ENCODE results near the gene SLC25A39.
A peak's percentile ranks its signal among the peaks of the same experiment; 100 is the strongest.

Gene SLC25A39

DNA sequence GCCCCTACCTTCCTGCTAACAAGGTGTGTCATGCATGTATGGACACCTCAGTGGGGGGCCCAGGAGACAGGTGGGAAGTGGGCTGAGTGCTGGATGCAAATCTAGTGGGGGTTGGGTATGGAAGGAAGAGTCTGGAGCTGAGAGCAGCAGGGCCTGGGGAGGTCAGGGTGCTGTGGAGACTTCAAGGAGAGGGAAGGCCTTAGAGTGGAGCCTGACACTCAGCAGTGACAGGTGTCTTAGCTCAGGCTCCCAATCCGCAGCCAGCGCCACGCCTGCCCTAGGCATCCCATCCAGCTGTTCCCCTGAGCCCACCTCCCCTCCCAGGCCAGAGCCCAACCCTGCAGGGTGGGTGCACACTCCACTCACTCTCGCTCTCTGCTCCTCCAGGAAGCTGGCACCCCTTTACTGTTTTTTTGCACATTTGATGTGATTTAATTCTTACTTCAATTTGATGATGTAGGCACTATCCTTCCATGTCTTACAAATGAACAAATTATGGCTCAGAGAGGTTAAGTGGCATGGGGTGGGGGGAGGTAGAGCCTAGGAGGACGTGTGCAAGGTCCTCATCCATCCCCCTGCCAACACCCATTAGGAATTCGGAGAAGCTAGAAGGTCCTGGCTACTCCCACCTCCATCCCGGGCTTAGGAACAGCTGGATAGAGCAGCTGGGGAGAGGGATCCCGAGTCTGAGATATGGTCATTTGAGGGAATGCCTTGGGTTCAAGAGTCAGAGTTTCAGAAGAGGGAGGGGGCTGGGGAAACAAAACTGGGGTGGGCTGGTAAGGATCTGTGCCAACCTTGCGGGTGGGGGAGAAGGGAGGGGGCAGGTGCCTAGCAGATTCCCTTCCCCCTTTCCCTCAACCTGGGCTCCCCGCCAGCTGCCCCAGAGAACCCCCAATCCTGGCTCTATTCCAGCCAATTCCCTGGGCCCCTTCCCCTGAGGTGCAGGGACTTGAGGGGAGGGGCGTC is 37.0 kb upstream of the SLC25A39 start:
- H3K4me1 ChIP-seq (ENCODE audit: control insufficient read depth, insufficient read depth, low read length), result peaks cover 15% of the 10 kb centered on the region
- no peak overlapping the region for H3K27ac ChIP-seq (ENCODE audit: low read length)
- no peaks in the 10 kb centered on the region for H3K9me3 ChIP-seq (ENCODE audit: control insufficient read depth, insufficient read depth, low read length)
- H3K27me3 ChIP-seq (ENCODE audit: control insufficient read depth, insufficient read depth, low read length), result no peaks in the 10 kb centered on the region
- no peak for DNase-seq (ENCODE audit: low read depth, low spot score)
- H3K4me3 ChIP-seq (ENCODE audit: low read length), result no peak overlapping the region
- H3K36me3 ChIP-seq (ENCODE audit: control insufficient read depth, insufficient read depth, low read length), result no peaks in the 10 kb centered on the region
- WGBS (ENCODE audit: insufficient coverage, insufficient read length), result no CpG with 5 or more reads among the region's 11 CpGs

DNA sequence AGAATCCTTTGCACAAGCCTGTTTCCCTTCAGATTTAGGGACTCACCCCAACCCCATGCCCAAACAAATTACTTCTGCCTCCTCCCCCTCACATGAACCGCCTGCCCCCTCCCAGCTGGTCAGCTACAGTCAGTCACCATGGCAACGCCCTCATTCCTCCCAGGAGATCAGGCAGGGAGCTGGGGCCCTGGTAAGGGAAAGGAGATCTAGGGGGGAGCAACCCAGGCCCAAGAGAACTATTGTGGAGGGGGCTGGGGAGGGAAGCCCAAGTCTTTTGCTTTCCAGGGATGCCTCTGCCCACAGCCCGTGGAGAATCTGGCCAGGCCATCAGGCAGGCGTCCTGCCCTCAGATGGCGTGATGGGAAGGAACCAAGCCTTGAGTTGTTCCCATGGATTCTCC is 36.2 kb upstream of the SLC25A39 start:
- DNase-seq (ENCODE audit: low read depth, low spot score), result no peak
- no peaks in the 10 kb centered on the region for H3K9me3 ChIP-seq (ENCODE audit: control insufficient read depth, insufficient read depth, low read length)
- no peak overlapping the region for H3K4me3 ChIP-seq (ENCODE audit: low read length)
- H3K36me3 ChIP-seq (ENCODE audit: control insufficient read depth, insufficient read depth, low read length), result no peaks in the 10 kb centered on the region
- peaks cover 15% of the 10 kb centered on the region for H3K4me1 ChIP-seq (ENCODE audit: control insufficient read depth, insufficient read depth, low read length)
- no peak overlapping the region for H3K27ac ChIP-seq (ENCODE audit: low read length)
- no CpG with 5 or more reads among the region's 5 CpGs for WGBS (ENCODE audit: insufficient coverage, insufficient read length)
- H3K27me3 ChIP-seq (ENCODE audit: control insufficient read depth, insufficient read depth, low read length), result no peaks in the 10 kb centered on the region

DNA sequence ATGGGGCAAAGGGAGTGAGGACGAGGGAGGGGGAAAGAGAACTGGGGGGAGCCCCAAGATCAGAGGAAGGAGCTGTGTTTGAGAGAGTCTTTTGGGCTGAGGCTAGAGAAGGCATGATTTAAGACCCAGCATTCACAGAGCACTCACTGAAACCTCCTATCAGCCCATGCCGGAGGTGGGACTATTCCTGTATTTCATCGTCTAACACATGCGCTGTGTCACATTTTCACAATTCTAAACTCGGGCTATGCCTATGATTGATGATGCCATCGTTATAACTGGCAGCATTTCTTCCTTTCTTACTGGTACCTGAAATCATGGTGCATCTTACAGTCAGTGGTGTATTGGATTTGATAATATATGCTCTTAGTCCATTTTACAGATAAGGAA is 35.5 kb upstream of the SLC25A39 start:
- H3K27me3 ChIP-seq (ENCODE audit: control insufficient read depth, insufficient read depth, low read length), result no peaks in the 10 kb centered on the region
- no peak overlapping the region for H3K27ac ChIP-seq (ENCODE audit: low read length)
- no peak overlapping the region for H3K4me3 ChIP-seq (ENCODE audit: low read length)
- no CpG with 5 or more reads among the region's 6 CpGs for WGBS (ENCODE audit: insufficient coverage, insufficient read length)
- H3K4me1 ChIP-seq (ENCODE audit: control insufficient read depth, insufficient read depth, low read length), result peaks cover 15% of the 10 kb centered on the region
- no peaks in the 10 kb centered on the region for H3K9me3 ChIP-seq (ENCODE audit: control insufficient read depth, insufficient read depth, low read length)
- H3K36me3 ChIP-seq (ENCODE audit: control insufficient read depth, insufficient read depth, low read length), result no peaks in the 10 kb centered on the region; the same call in 1 of the 2 replicates
- DNase-seq (ENCODE audit: low read depth, low spot score), result no peak

DNA sequence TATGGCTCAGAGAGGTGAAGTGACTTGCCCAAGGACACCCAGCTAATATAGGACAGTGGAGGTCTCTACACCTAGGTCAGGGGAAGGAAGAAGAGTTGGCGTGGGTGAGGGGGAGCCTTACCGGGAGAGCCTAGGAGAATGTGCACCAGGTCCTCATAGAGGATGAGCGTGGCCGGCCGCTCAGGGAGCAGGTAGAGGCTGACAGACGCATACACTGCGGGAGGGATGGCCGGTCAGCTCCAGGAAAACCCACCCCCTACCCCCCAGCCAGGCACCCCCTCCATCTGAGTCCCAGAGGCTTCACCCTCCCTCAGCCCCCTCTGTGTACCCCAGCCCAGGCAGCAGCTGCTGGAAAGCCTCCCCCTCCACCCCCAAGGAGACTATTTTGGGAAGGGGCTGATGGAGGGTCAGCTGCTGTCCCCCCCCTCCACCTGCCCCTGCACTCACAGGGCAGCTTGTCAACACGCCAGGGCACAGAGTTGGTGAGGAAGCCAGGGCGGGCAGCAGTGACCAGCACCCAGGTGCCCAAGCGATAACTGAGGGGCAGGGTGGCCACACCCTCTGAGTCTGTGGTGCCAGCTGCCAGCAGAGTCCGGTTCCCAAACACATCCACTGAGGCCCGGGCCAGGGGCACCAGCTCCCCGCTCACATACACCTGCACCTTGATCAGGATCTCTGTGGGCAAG is 35.0 kb upstream of the SLC25A39 start:
- peaks cover 15% of the 10 kb centered on the region for H3K4me1 ChIP-seq (ENCODE audit: control insufficient read depth, insufficient read depth, low read length)
- H3K36me3 ChIP-seq (ENCODE audit: control insufficient read depth, insufficient read depth, low read length), result no peaks in the 10 kb centered on the region; the same call in 1 of the 2 replicates
- H3K27me3 ChIP-seq (ENCODE audit: control insufficient read depth, insufficient read depth, low read length), result no peaks in the 10 kb centered on the region
- H3K4me3 ChIP-seq (ENCODE audit: low read length), result no peak overlapping the region
- WGBS (ENCODE audit: insufficient coverage, insufficient read length), result no CpG with 5 or more reads among the region's 14 CpGs
- H3K9me3 ChIP-seq (ENCODE audit: control insufficient read depth, insufficient read depth, low read length), result no peaks in the 10 kb centered on the region
- DNase-seq (ENCODE audit: low read depth, low spot score), result no peak
- no peak overlapping the region for H3K27ac ChIP-seq (ENCODE audit: low read length)

DNA sequence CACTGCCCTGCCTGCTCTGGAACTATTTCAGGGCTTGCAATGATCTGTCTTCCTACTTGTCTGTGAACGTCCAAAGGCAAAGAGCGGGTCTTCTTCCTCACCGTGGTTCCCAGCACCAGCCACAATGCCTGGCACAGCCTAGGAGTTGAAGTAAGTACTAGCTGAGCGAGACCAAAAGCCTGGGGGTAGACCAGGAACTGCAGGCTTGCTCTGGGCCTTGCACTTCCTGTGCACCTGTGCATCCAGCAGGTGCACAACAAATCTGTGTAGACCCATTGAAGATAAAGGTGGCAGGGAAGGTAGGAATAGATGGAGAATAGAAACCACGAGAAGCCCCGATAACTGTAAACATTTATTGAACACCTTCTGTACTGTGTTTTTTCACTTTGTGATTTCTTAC is 34.4 kb upstream of the SLC25A39 start:
- Histone ChIP-seq H3K9me3 (ENCODE audit: control insufficient read depth, insufficient read depth, low read length) (no peaks in the 10 kb centered on the region), H3K4me3 (ENCODE audit: low read length) (no peak overlapping the region), H3K4me1 (ENCODE audit: control insufficient read depth, insufficient read depth, low read length) (peaks cover 15% of the 10 kb centered on the region), H3K27ac (ENCODE audit: low read length) (no peak overlapping the region), H3K27me3 (ENCODE audit: control insufficient read depth, insufficient read depth, low read length) (no peaks in the 10 kb centered on the region), H3K36me3 (ENCODE audit: control insufficient read depth, insufficient read depth, low read length) (no peaks in the 10 kb centered on the region; the same call in 1 of the 2 replicates)
- DNase-seq (ENCODE audit: low read depth, low spot score), result no peak
- WGBS (ENCODE audit: insufficient coverage, insufficient read length), result no CpG with 5 or more reads among the region's 6 CpGs

DNA sequence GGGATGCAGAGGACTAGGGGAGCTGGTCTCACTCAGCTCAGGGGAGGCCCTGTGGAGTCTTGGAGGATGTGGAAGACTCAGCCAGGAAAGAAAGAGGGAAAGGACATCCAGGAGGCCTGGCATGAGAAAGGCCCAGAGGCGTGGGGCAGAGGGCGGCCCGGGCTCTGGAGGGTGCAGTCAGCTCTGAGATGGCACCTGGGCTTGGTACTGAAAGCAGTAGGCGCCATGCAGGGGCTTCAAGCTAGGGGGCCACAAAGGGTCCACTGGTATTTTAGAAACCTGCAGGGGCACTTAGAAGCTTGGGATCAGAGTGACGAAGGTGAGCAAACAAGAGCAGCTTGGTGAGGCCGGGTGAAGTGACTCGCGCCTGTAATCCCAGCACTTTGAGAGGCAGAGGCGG is 33.4 kb upstream of the SLC25A39 start:
- H3K4me3 ChIP-seq (ENCODE audit: low read length), result no peak overlapping the region
- WGBS (ENCODE audit: insufficient coverage, insufficient read length), result no CpG with 5 or more reads among the region's 9 CpGs
- H3K27me3 ChIP-seq (ENCODE audit: control insufficient read depth, insufficient read depth, low read length), result no peaks in the 10 kb centered on the region
- no peak for DNase-seq (ENCODE audit: low read depth, low spot score)
- H3K36me3 ChIP-seq (ENCODE audit: control insufficient read depth, insufficient read depth, low read length), result no peaks in the 10 kb centered on the region; the same call in 1 of the 2 replicates
- peaks cover 18% of the 10 kb centered on the region for H3K4me1 ChIP-seq (ENCODE audit: control insufficient read depth, insufficient read depth, low read length)
- H3K9me3 ChIP-seq (ENCODE audit: control insufficient read depth, insufficient read depth, low read length), result no peaks in the 10 kb centered on the region
- H3K27ac ChIP-seq (ENCODE audit: low read length), result no peak overlapping the region

DNA sequence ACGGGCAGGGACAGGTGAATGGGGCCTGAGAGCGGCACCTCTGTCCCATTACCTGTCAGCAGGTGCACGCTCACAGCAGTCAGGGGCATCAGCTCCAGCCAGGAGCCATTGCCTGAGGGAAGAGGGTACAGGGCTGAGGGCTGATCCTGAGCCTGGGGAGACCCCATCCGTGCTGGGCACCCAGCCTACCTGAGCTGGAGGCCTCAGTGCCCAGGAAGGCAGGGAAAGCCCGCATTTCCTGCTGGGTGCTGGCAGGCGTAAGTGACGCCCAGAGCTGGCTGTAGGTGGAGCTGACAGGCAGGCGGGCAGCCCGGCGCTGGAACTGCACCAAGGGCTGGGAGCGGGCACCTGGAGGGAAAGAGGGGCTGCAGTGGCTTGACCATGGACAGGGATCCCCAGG is 31.6 kb upstream of the SLC25A39 start:
- peaks cover 5% of the 10 kb centered on the region; the same call in 1 of the 2 replicates for H3K4me1 ChIP-seq (ENCODE audit: control insufficient read depth, insufficient read depth, low read length)
- H3K9me3 ChIP-seq (ENCODE audit: control insufficient read depth, insufficient read depth, low read length), result no peaks in the 10 kb centered on the region
- H3K27me3 ChIP-seq (ENCODE audit: control insufficient read depth, insufficient read depth, low read length), result no peaks in the 10 kb centered on the region
- no peak for DNase-seq (ENCODE audit: low read depth, low spot score)
- no CpG with 5 or more reads among the region's 11 CpGs for WGBS (ENCODE audit: insufficient coverage, insufficient read length)
- no peak overlapping the region for H3K4me3 ChIP-seq (ENCODE audit: low read length)
- H3K27ac ChIP-seq (ENCODE audit: low read length), result no peak overlapping the region
- H3K36me3 ChIP-seq (ENCODE audit: control insufficient read depth, insufficient read depth, low read length), result peaks cover 13% of the 10 kb centered on the region

DNA sequence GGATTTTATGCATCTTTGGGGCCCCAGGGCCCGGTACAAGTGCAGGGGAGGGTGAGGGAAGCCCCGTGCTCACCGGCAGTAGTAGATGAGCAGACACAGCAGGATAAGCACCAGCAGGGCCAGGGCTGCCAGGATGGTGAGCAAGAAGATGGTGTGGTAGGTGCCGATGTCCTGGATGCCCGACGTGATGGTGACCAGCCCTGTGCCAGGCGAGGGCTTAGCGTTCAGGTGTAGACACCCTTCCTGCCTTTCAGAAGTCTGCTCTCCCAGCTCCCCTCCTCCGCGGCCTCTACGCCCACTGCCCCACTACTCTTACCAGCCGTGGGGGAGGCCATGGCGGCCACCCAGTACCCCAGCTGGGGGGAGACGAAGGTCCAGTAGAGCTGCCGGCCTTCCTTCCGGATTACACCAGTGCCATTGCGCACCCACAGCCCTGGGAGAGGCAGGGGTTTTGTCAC is 31.0 kb upstream of the SLC25A39 start:
- no peak for DNase-seq (ENCODE audit: low read depth, low spot score)
- Histone ChIP-seq H3K27ac (ENCODE audit: low read length) (no peak overlapping the region), H3K36me3 (ENCODE audit: control insufficient read depth, insufficient read depth, low read length) (peaks cover 13% of the 10 kb centered on the region), H3K4me1 (ENCODE audit: control insufficient read depth, insufficient read depth, low read length) (0 out of 2 replicates have a peak, but pooled peaks cover 3% of the 10 kb centered on the region), H3K4me3 (ENCODE audit: low read length) (no peak overlapping the region), H3K9me3 (ENCODE audit: control insufficient read depth, insufficient read depth, low read length) (no peaks in the 10 kb centered on the region), H3K27me3 (ENCODE audit: control insufficient read depth, insufficient read depth, low read length) (no peaks in the 10 kb centered on the region)
- no CpG with 5 or more reads among the region's 17 CpGs for WGBS (ENCODE audit: insufficient coverage, insufficient read length)

DNA sequence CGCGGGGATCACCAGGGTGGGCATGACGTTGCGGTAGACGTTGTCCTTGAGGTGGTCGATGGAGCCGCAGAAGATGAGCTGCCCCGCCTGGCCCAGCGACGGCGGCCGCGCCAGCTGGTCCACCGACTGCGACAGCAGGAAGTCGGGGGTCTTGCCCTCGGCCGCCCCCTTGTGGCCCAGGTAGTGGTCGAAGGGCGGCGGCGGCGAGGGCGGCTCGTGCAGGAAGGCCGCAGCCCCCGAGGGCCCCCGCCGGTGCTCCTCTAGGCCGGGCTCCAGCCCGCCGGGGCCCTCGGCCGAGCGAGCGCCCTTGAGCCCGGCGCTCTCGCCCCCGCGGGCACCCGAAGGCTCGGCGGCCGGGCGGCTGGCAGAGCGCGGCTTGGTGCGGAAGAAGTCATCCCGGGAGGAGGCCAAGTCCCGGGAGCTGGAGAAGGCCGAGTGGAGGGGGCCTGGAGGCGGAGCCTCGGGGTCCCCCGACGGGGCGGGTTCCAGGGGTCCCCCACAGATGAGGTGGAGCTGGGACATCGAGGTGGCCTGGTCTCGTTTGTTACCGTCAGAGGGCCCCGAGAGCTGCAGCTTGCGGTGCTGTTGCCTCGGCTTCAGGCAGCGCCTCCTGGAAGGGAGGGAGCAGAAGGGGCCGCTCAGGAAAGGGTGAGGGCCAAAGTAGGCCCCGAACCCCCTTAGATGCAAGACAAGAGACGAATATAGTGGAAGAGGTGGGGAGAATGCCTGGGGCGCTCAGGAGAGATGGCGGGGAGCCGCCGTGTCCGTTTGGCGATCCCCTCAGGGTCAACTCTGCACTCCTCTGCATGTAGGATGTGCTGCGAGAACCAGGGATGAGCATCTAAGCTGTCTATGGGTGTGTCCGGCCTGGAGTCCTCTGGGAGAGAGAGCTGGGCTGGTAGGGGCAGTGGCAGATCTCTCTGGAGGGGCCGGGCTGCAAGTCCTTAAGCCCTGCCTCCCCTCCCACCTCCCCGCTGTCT is 30.2 kb upstream of the SLC25A39 start:
- peak overlapping the region; percentile 26; the same call in 1 of the 2 replicates for H3K4me3 ChIP-seq (ENCODE audit: low read length)
- DNase-seq (ENCODE audit: low read depth, low spot score), result no peak
- H3K36me3 ChIP-seq (ENCODE audit: control insufficient read depth, insufficient read depth, low read length), result peaks cover 15% of the 10 kb centered on the region
- no CpG with 5 or more reads among the region's 77 CpGs for WGBS (ENCODE audit: insufficient coverage, insufficient read length)
- 0 out of 2 replicates have a peak, but pooled peaks cover 3% of the 10 kb centered on the region for H3K4me1 ChIP-seq (ENCODE audit: control insufficient read depth, insufficient read depth, low read length)
- no peaks in the 10 kb centered on the region for H3K9me3 ChIP-seq (ENCODE audit: control insufficient read depth, insufficient read depth, low read length)
- H3K27me3 ChIP-seq (ENCODE audit: control insufficient read depth, insufficient read depth, low read length), result no peaks in the 10 kb centered on the region
- no peak overlapping the region for H3K27ac ChIP-seq (ENCODE audit: low read length)
